Naive B cell (primary cell): Measurements from ENCODE around the gene BICC1. TPM values are rescaled to one million over a fixed set of nuclear protein-coding genes. Genes with fewer than 3 reads are reported as not detected.
"Not testable (repeated sequence)": the region's sequence is repeated elsewhere in the genome, so short reads cannot be mapped to it uniquely, and the experiment has no call there.

Experiments used
- ATAC-seq, 2 donors: fragments of 150-1000 bp; cut with Tn5 transposase; 2 replicates each; pipeline ENCODE4 v1.10.0; 2021; ENCODE audit warnings: low read depth in 2 of 2, mild to moderate bottlenecking in 2 of 2, moderate library complexity in 2 of 2
- DNase-seq: peaks from one replicate; pipeline ENCODE4 v3.0.0; 2022
- H3K27ac Mint-ChIP-seq, 6 donors: one replicate each; pipeline ENCODE4 v1.8.0; 2020 to 2022; ENCODE audit warnings: mild to moderate bottlenecking in 6 of 6, mixed read lengths in 6 of 6, moderate library complexity in 5 of 6, inconsistent platforms in 2 of 6
- H3K27me3 Mint-ChIP-seq, 3 donors: one replicate each; pipeline ENCODE4 v1.8.0; 2021 to 2022; ENCODE audit warnings: mixed read lengths in 3 of 3, mild to moderate bottlenecking in 1 of 3
- H3K36me3 Mint-ChIP-seq, 2 donors: one replicate each; pipeline ENCODE4 v1.8.0; 2020 to 2022; ENCODE audit warnings: mixed read lengths in 2 of 2, inconsistent platforms in 1 of 2, mild to moderate bottlenecking in 1 of 2
- H3K4me1 Mint-ChIP-seq, 3 donors: one replicate each; pipeline ENCODE4 v1.8.0; 2020 to 2022; ENCODE audit warnings: mixed read lengths in 3 of 3, inconsistent platforms in 1 of 3, mild to moderate bottlenecking in 1 of 3, moderate library complexity in 1 of 3
- H3K4me3 Mint-ChIP-seq, 8 donors: one replicate each; pipeline ENCODE4 v1.8.0; 2020 to 2022; ENCODE audit warnings: mild to moderate bottlenecking in 8 of 8, mixed read lengths in 8 of 8, moderate library complexity in 8 of 8, inconsistent platforms in 2 of 8
- H3K9me3 Mint-ChIP-seq, 7 donors: one replicate each; pipeline ENCODE4 v1.8.0; 2020 to 2022; ENCODE audit warnings: mixed read lengths in 7 of 7, mild to moderate bottlenecking in 5 of 7, inconsistent platforms in 2 of 7, moderate library complexity in 1 of 7
- polyA plus RNA-seq, 6 donors: library from polyadenylated mRNA; unstranded; fragments of 300-500 nt; fragmentation: Illumina TruSeq; gene quantifications; one replicate each; pipeline ENCODE4 v1.2.3, GENCODE V29; 2021; ENCODE audit warnings: low read depth in 6 of 6

The BICC1 gene
- polyA plus RNA-seq, 6 donors from 2014 or later: not detected

- Mint-ChIP-seq H3K27me3 (peaks cover 0 to 5% (median 0%) of the 10 kb centered on the region in 3 donors), H3K9me3 (peaks cover 0 to 2% (median 0%) of the 10 kb centered on the region in 7 donors), H3K27ac (no peak overlapping the region), H3K4me1 (no peaks in the 10 kb centered on the region), H3K4me3 (no peak overlapping the region), H3K36me3 (no peaks in the 10 kb centered on the region)
- ATAC-seq (no peak), DNase-seq (no peak)
Observed at GRCh38 chr10:58844680-58845079, 332.0 kb downstream of the BICC1 start.

DNA sequence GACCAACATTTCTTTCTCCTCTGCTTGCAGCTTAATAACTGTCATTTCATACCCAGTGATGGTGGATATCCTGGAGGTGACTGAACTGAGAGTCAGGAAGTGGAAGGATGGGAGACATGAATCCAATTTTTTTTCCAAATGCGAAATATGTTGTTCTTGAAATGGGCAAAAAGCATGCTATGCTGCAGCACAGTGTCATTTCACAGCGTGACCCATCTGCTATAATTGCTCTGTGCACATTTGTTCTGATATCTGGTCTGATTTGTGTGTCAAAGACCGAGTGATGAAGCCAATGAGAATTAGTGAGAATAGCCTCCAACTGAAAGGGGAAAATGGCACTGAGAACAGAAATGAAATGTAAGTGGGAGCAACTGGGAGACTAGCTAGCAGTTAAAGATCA lies 334.2 kb downstream of the BICC1 start:
- H3K4me3 Mint-ChIP-seq: no peak overlapping the region
- H3K27ac Mint-ChIP-seq: no peak overlapping the region
- no peaks in the 10 kb centered on the region for H3K27me3 Mint-ChIP-seq
- H3K4me1 Mint-ChIP-seq: no peaks in the 10 kb centered on the region
- DNase-seq (no peak), ATAC-seq (no peak)
- no peaks in the 10 kb centered on the region for H3K36me3 Mint-ChIP-seq
- H3K9me3 Mint-ChIP-seq: peaks cover 0 to 3% (median 0%) of the 10 kb centered on the region in 7 donors

DNA sequence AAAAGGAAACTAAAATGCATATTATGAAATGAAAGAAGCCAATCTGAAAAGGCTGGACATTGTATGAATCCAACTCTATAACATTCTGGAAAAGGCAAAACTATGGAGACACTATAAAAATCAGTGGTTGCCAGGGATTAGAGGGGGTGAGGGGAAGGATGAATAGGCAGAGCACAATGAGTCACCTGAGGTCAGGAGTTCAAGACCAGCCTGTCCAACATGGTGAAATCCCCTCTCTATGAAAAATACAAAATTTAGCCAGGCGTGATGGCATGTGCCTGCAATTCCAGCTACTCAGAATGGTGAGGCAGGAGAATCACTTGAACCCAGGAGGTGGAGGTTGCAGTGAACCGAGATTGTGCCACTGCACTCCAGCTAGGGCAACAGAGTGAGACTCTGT lies 338.9 kb downstream of the BICC1 start:
- Mint-ChIP-seq H3K27me3 (no peaks in the 10 kb centered on the region), H3K4me1 (no peaks in the 10 kb centered on the region), H3K27ac (no peak overlapping the region), H3K36me3 (no peaks in the 10 kb centered on the region), H3K4me3 (no peak overlapping the region), H3K9me3 (peaks cover 0 to 3% (median 0%) of the 10 kb centered on the region in 7 donors)
- ATAC-seq: no peak
- no peak for DNase-seq

DNA sequence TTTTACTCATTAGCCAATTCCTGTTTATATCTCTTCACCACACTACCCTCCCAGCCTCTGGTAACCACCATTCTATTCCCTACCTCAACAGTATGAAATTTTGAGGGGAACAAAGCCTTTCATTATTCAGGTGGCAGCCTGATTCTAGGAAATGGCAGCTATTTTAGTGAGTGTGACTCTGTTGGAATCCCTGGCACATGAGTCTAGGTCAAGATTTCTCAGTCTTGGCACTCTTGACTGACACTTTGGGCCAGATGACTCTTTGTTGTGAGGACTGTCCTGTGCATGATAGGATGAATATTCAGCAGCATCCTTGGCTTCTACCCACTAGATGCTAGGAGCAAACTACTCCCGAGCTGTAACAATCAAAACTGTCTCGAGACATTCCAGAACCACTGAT lies 341.0 kb downstream of the BICC1 start:
- H3K4me1 Mint-ChIP-seq: no peaks in the 10 kb centered on the region
- DNase-seq (no peak), ATAC-seq (no peak)
- H3K4me3 Mint-ChIP-seq: no peak overlapping the region
- H3K9me3 Mint-ChIP-seq: peaks cover 3 to 10% (median 6%) of the 10 kb centered on the region in 7 donors
- no peaks in the 10 kb centered on the region for H3K36me3 Mint-ChIP-seq
- H3K27ac Mint-ChIP-seq: no peak overlapping the region
- H3K27me3 Mint-ChIP-seq: no peaks in the 10 kb centered on the region

GRCh38 chr10:58854811-58855210 lies 342.1 kb downstream of the BICC1 start:
- Mint-ChIP-seq H3K9me3 (peaks cover 6 to 15% (median 11%) of the 10 kb centered on the region in 7 donors), H3K27ac (no peak overlapping the region), H3K27me3 (no peaks in the 10 kb centered on the region), H3K36me3 (no peaks in the 10 kb centered on the region), H3K4me3 (no peak overlapping the region), H3K4me1 (no peaks in the 10 kb centered on the region)
- ATAC-seq: no peak
- DNase-seq: no peak

DNA sequence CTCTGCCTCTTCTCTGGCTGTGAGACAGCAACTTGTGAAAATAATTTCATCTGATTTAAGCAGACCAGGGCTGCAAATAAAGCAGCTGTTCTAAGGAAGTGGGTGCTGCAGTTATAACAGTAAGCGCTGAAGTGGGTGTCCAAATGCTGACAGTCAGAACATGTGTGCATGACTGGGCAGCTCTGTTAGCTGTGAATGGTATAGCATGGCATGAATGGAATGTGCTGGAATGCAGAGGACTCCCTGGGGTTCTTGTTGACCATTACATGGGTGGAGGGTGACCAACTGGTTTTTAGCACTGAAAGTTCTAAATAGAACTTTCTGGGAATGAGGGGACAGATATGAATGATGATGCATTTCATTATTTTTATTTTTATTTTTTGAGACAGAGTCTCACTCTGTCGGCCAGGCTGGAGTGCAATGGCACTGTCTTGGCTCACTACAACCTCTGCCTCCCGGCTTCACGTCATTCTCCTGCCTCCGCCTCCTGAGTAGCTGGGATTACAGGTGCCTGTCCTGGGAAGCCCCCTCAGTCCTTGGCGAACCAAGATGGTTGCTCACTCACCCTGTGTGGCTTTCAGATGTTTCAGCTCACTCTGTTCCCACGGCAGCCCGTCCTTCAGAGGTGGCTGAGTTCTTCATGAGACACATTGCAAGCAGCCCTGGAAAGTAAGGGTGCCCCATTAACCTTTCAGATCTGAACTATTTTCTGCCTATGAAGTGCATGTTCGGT lies 344.0 kb downstream of the BICC1 start:
- H3K4me3 Mint-ChIP-seq: no peak overlapping the region
- no peak for DNase-seq
- H3K4me1 Mint-ChIP-seq: no peaks in the 10 kb centered on the region
- no peak for ATAC-seq
- no peak overlapping the region for H3K27ac Mint-ChIP-seq
- H3K27me3 Mint-ChIP-seq: no peaks in the 10 kb centered on the region
- no peaks in the 10 kb centered on the region for H3K36me3 Mint-ChIP-seq
- peaks cover 7 to 15% (median 11%) of the 10 kb centered on the region in 7 donors for H3K9me3 Mint-ChIP-seq

DNA sequence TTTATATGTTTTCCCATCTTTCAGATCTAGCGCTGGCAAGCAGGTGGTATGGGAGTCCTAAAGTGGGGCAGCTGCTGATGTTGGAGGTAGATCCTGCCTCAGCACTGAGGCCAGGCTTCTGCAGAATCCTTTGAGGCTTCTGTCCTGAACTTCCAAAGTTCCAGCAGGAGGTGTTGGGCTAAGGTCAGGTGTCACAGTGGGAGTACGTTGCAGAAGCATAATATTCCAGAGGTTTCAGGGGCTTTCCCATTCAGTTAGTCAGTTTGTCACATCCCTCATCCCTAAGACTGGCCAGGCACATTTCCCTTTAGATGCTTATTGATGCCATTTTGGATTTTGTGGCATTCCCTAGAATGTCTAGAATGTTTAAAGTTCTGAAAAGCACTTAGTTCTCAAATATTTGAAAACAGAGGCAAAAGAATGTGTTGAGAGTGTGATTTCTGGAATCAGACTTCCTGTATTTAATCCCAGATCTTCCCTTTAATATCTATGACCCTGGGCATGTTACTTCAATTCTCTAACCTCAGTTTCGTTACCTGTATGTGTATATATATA lies 344.7 kb downstream of the BICC1 start:
- DNase-seq: no peak
- no peak overlapping the region for H3K27ac Mint-ChIP-seq
- no peaks in the 10 kb centered on the region for H3K36me3 Mint-ChIP-seq
- no peak for ATAC-seq
- H3K4me1 Mint-ChIP-seq: no peaks in the 10 kb centered on the region
- H3K4me3 Mint-ChIP-seq: no peak overlapping the region
- H3K9me3 Mint-ChIP-seq: peaks cover 7 to 15% (median 11%) of the 10 kb centered on the region in 7 donors
- H3K27me3 Mint-ChIP-seq: no peaks in the 10 kb centered on the region

- H3K27ac Mint-ChIP-seq, H3K4me3 Mint-ChIP-seq, ATAC-seq, H3K27me3 Mint-ChIP-seq, H3K36me3 Mint-ChIP-seq, H3K4me1 Mint-ChIP-seq, DNase-seq: not testable (repeated sequence)
- peaks cover 7 to 15% (median 11%) of the 10 kb centered on the region in 7 donors for H3K9me3 Mint-ChIP-seq
Observed at GRCh38 chr10:58858123-58858522, 345.5 kb downstream of the BICC1 start.

DNA sequence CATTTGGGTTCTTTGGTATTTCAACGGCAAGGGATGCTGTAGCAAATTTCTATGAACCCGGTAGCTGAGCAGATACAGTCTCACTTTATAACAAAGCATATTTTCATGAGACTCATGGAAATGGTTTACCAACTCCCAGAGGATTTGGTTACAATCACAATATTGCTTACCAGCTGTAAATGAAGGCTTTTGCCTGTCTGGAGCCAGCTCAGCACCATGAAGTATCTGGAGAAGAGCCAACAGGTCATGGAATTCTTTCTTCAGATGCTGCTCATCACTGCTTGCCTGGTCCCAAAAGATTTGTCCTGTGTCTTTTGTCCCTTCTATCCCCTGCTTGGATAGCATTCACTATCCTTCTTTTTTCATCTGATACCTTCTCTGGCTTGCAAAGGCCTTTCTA lies 346.9 kb downstream of the BICC1 start:
- H3K4me1 Mint-ChIP-seq: no peaks in the 10 kb centered on the region
- no peaks in the 10 kb centered on the region for H3K27me3 Mint-ChIP-seq
- DNase-seq: no peak
- no peak for ATAC-seq
- peaks cover 9 to 15% (median 15%) of the 10 kb centered on the region in 7 donors for H3K9me3 Mint-ChIP-seq
- no peak overlapping the region for H3K4me3 Mint-ChIP-seq
- no peaks in the 10 kb centered on the region for H3K36me3 Mint-ChIP-seq
- H3K27ac Mint-ChIP-seq: no peak overlapping the region

DNA sequence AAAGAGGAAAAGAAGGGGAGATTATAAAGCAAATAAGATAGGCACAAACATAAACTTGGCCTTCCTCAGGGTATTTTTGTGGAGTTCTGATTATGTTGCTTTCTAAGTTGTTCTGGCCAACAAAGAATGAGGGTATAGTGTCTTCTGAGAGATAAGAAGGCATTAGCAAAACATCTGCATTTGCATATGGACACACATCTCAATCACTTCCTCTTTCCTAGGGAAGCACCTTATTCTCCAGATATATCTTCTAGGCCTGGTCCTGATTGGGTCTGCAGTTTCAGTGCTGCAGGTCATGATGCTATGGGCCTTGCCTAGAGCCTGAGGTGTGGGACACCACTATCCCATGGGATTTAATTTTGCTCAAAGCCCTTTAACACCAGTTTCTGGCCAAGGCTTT lies 355.0 kb downstream of the BICC1 start:
- Mint-ChIP-seq H3K4me3 (no peak overlapping the region), H3K27me3 (no peaks in the 10 kb centered on the region), H3K27ac (no peak overlapping the region), H3K9me3 (peaks cover 0 to 8% (median 2%) of the 10 kb centered on the region in 7 donors), H3K4me1 (no peaks in the 10 kb centered on the region), H3K36me3 (no peaks in the 10 kb centered on the region)
- DNase-seq (no peak), ATAC-seq (no peak)

DNA sequence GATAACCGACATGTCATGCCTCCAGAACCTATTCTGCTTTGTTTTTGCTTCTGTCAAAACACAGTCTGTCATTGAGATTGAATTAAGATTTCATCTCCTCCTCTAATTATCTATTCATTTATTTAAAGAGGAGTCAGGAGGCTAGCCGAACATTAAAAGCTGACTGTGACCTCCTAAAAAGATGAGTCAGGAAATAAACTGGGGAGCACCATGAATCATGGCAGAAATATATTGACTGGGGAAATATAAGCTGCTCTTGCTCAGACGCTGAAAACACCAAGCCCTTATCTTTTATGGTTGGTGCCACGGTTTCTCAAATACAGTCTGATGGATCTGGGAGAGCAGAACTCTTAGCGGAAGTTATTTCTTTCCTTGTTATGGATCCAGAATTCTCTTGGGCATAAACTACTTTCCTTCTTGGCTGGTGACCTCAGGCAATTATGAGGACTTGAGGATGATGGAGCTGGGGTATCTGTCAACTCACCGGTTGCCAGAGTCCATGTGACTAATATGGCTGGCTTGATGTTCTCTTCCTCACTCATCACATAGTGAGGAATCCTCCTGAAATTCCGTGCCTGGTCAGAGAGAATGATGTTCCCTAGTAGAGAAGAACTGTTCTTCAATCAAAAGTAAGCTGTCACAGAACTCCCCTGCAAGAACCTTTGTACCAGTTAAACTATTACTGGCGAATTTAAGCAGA lies 356.2 kb downstream of the BICC1 start:
- Mint-ChIP-seq H3K9me3 (peaks cover 0 to 8% (median 2%) of the 10 kb centered on the region in 7 donors), H3K27me3 (no peaks in the 10 kb centered on the region), H3K4me3 (no peak overlapping the region), H3K27ac (no peak overlapping the region), H3K4me1 (no peaks in the 10 kb centered on the region), H3K36me3 (no peaks in the 10 kb centered on the region)
- ATAC-seq (no peak), DNase-seq (no peak)

GRCh38 chr10:58870070-58870469 lies 357.4 kb downstream of the BICC1 start:
- no peaks in the 10 kb centered on the region for H3K4me1 Mint-ChIP-seq
- H3K4me3 Mint-ChIP-seq: no peak overlapping the region
- no peaks in the 10 kb centered on the region for H3K36me3 Mint-ChIP-seq
- no peaks in the 10 kb centered on the region for H3K27me3 Mint-ChIP-seq
- H3K27ac Mint-ChIP-seq: no peak overlapping the region
- DNase-seq (no peak), ATAC-seq (no peak)
- peaks cover 0 to 7% (median under 1%) of the 10 kb centered on the region in 7 donors for H3K9me3 Mint-ChIP-seq

GRCh38 chr10:58873161-58873560 lies 360.5 kb downstream of the BICC1 start:
- Mint-ChIP-seq H3K9me3 (peaks cover 0 to 1% (median 0%) of the 10 kb centered on the region in 7 donors), H3K4me1 (no peaks in the 10 kb centered on the region), H3K36me3 (no peaks in the 10 kb centered on the region), H3K27me3 (no peaks in the 10 kb centered on the region), H3K4me3 (no peak overlapping the region), H3K27ac (no peak overlapping the region)
- DNase-seq (no peak), ATAC-seq (no peak)
